GM13977 (cell line): ENCODE results near the gene GUCA2B.

Experiments used
- DNase-seq: peaks from one replicate; pipeline ENCODE4 v3.0.0; 2012; ENCODE audit warnings: low spot score
- CTCF ChIP-seq: IDR thresholded peaks from 2 replicates; pipeline ENCODE4 v1.5.1; 2012; ENCODE audit warnings: mild to moderate bottlenecking, control low read depth; ENCODE audit not compliant: insufficient read depth; ENCODE audit errors: extremely low read depth, missing control alignments
- in situ Hi-C: fragments of 300-500 bp; cut with MboI; formaldehyde crosslinking; loops from one replicate; pipeline ENCODE4 v1.12.0; 2022; ENCODE audit warnings: low sequenced_read_pairs, low pct_unique_long_range_greater_than_20kb, mixed read lengths, inconsistent platforms; ENCODE audit not compliant: unreplicated experiment

The GUCA2B gene

GRCh38 chr1:42144711-42145388 is 8.4 kb upstream of the GUCA2B start:
- no peak for TF ChIP-seq CTCF
- DNase-seq: peak; percentile 15
- in situ Hi-C loops: loop anchor here (25.0 kb wide), 1 partner anchor 583 kb away; no protein-coding TSS in a partner anchor

- in situ Hi-C loops: loop anchor here (25.0 kb wide), 1 partner anchor 583 kb away; no protein-coding TSS in a partner anchor
- peak; percentile 13 for DNase-seq
- TF ChIP-seq CTCF: no peak
Measured at GRCh38 chr1:42145389-42145716, 7.9 kb upstream of the GUCA2B start.

- TF ChIP-seq CTCF: no peak
- in situ Hi-C loops: loop anchor here (25.0 kb wide), 1 partner anchor 584 kb away; no protein-coding TSS in a partner anchor
- no peak for DNase-seq
Measured at GRCh38 chr1:42145764-42146625, 7.2 kb upstream of the GUCA2B start.

- in situ Hi-C loops: loop anchor here (25.0 kb wide), 1 partner anchor 584 kb away; no protein-coding TSS in a partner anchor
- peak; percentile 85 for DNase-seq
- peak; percentile 91 for TF ChIP-seq CTCF
Measured at GRCh38 chr1:42146626-42147320, 6.4 kb upstream of the GUCA2B start.

- in situ Hi-C loops: loop anchor here (25.0 kb wide), 1 partner anchor 586 kb away; no protein-coding TSS in a partner anchor
- DNase-seq: no peak
- TF ChIP-seq CTCF: no peak
Measured at GRCh38 chr1:42148166-42148565, 5.0 kb upstream of the GUCA2B start.

- no peak for DNase-seq
- in situ Hi-C loops: no loop called here
- TF ChIP-seq CTCF: no peak
Measured at GRCh38 chr1:42150651-42151050, 2.6 kb upstream of the GUCA2B start.
